Ramos (cell line): Measurements from ENCODE around the gene PHLDB2.

Experiments
- in situ Hi-C: fragments of 300-500 bp; cut with MboI; formaldehyde crosslinking; loops from one replicate; pipeline ENCODE4 v1.14.3; 2022; ENCODE audit warnings: low sequenced_read_pairs; ENCODE audit not compliant: unreplicated experiment

Gene PHLDB2

DNA sequence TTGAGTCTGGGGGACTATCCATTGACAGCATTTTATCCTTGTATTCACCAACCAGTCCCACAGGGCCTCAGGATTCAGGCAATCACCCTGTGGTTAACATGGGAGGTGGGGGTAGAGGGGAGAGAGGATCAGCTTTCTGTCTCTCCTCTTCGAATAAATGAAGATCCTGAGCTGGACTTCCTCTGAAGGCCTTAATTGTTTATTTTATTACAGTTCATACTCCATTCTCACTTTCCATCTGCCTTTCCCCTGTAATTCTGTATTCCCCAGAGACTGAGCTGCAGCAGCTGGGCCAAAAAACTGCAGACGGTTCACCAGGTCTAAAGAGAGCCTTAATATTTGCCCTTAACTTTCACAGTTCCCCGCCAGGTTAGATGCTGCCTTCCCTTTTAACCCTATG, 151.6 kb downstream of the PHLDB2 start:
- in situ Hi-C loops: no loop called here

DNA sequence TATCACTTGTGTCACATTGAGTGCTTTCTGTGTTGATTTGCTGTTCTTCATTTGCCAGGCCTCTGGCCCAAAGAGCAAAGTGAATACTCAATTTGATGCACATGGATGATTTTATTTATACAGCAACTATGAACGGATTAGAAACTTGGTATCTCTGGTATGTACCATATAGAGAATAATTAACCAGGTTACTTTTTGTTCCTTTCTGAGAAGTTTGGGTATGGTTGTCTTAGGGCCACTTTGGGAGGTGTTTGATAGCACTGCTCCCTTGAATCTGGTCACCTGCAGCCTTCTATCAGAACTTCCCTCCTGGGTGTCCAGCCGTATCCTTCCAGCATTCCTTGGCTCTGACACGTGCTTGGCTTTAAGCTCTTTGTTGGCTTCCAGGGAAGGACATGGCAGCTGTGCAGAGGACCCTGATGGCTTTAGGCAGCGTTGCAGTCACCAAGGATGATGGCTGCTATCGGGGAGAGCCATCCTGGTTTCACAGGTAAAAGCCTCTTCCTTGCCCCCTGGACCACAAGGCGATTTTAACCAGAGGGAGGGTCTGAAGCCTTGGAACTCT, 152.4 kb downstream of the PHLDB2 start:
- in situ Hi-C loops: no loop called here

DNA sequence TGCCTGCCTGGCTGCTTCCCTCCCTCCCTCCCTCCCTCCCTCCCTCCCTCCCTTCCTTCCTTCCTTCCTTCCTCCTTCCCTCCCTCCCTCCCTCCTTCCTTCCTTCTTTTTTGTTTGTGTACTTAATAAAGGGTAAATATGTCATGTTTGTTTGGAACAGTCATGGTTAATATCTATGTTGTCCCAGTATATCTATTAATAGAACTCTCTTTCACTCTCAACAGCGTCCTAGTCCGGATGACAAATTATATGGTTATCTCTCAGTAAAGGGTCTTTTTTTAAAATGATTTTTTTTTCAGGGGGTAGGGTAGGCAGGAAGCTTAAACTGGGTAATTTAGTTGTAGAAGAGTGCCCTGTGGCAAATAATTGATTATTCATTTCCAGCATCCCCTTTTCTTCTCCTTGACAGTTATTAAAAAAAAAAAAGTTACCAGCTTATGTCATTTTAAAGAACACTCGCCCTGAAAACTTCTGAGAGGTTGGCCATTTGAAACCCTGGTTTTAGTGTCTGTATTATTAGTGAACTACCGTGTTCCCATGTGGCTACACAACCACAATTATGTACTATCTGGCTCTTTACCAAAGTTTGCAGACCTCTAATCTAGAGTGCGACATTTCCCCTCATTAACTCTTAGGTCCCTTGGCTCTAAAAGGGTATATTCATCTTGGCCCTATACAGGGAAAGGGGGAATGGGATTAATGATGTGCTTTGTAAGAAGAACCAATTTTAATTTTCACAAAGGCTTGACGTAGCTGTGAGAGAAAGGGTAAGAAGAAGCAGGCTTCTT, 153.3 kb downstream of the PHLDB2 start:
- in situ Hi-C loops: no loop called here

DNA sequence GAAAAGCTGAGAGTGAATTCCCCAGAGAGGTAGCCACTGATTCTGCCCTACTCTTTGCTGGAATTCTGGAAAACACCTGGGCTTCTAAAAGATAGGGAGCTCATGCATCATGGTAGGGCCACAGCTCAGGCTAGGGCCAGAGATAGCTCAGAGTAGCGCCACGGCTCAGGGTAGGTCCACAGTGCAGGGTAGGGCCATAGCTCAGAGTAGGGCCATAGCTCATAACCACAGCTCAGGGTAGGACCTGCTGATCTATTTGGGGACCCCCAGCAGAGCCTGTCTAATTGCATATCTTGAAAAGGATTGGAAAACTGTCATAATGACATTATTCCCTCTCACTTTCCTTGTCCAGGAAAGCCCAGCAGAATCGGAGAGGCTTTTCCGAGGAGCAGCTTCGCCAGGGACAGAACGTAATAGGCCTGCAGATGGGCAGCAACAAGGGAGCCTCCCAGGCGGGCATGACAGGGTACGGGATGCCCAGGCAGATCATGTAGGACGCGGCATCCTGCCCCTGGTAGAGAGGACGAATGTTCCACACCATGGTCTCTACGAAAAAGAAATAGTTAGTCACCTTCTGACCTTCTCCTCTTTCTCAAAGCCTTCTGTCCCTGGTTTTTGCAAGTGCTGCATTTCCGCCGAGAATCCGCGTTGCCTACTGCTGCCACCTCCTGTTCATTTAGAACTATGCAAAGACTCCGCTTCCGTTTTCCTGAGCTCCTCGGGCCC, 154.2 kb downstream of the PHLDB2 start:
- in situ Hi-C loops: no loop called here

DNA sequence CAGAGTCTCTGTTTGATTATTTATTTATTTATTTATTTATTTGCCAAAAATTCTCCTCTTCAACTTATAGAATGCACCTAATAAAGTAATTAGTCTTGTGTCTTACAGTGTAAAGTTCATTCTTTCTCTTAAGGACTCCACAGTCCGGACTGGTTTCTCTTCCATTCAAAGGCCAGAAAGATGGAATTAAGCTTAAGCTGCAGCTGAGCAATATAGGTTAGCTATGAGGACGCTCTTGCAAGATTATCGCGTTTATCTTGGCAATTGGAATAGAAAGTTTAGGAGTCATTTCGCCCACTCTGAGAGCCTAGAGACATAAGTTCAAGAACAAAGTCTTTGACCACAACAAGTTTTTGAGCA, 154.7 kb downstream of the PHLDB2 start:
- in situ Hi-C loops: no loop called here

DNA sequence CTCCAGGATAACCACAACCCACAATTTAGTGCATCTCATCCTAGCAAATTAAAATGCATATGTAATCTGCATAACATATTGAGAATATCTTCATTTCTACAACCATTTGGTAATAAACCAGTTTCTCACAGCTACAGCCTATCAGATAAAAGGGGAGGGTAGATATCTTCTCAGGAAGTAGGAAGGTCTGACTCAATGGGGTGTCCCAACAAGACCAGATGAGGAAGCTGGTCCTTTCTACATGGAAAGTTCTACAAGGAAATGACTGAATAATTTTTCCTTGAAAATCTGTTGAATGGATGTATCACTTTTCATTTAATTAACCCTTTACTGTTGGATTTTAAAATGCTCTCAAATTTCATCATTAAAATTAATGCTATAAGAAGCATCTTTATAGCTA, 158.0 kb downstream of the PHLDB2 start:
- in situ Hi-C loops: no loop called here

DNA sequence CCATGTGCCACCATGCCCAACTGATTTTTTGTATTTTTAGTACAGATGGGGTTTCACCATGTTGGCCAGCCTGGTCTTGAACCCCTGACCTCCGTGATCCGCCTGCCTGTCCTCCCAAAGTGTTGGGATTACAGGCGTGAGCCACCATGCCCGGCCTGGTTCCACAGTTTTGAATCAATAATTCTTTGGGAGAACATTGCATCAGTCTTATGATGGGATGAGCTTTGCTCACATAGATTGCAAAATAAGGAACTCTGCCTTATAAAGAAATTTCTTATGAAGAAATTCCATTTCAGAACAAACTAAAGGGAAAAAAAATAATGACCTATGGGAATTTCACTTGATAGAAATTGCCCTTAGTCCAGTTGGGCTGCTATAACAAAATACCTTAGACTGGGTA, 159.6 kb downstream of the PHLDB2 start:
- in situ Hi-C loops: no loop called here

DNA sequence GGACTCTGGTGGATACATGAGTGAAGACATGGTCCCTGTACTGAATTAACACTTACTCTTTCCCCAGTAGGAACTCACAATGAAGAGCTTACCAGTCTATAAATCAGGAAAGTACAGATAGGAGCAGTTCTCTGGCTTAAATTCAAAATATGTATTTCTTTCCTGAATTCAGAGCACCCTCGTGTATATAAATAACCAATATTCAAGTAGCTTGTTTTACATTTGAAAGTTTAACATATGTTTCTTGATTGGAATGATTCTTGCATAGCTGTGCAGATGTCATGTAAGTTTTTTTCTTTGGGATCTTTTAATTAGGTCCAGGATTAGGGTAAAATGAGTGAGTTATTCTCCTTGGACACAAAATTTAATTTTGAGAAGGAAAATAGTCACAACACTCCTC, 160.7 kb downstream of the PHLDB2 start:
- in situ Hi-C loops: no loop called here

DNA sequence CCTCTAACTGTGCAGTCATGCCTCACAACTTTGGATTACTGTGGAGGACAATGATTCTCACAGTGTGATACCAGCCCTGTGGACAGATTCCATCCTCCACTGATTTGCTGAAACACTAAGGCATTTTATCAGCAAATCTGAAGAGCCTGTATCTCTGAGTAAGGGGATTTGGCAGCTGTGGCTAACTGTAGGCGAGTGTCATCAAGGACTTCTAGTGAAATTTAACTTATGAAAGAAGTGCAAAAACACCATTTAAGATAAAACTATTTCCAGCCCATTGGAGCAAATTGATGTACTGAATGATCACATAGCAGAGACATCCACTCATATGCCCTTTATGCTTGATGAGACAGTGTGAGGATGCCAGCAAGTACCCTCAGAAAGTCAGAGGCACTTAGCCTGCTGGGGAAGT, 161.6 kb downstream of the PHLDB2 start:
- in situ Hi-C loops: no loop called here
